ENCODE data around the gene CTCFL. TPM values are rescaled to one million over a fixed set of nuclear protein-coding genes. Genes with fewer than 3 reads are reported as not detected.
"Not testable (repeated sequence)": the region's sequence is repeated elsewhere in the genome, so short reads cannot be mapped to it uniquely, and the experiment has no call there.

Gene CTCFL
- total and polyA plus RNA-seq, 9 donors, result 0.04 to 0.24 (median 0.20) TPM; not detected in 1

- Histone ChIP-seq H3K9me3 (replicated peaks; ENCODE audit: control insufficient read depth, low read depth, low read length) (no peaks in the 10 kb centered on the region), H3K4me1 (ENCODE audit: control insufficient read depth, insufficient read depth, low read length) (no peaks in the 10 kb centered on the region), H3K27ac (ENCODE audit: low read length) (no peak overlapping the region), H3K36me3 (ENCODE audit: control insufficient read depth, insufficient read depth, low read length) (no peaks in the 10 kb centered on the region), H3K27me3 (ENCODE audit: control insufficient read depth, insufficient read depth, low read length) (no peaks in the 10 kb centered on the region), H3K4me3 (ENCODE audit: low read length) (no peak overlapping the region)
- DNase-seq, result no peak
- 49% methylated on average over 3 of the region's 11 CpGs for WGBS (ENCODE audit: insufficient coverage)
Measured at GRCh38 chr20:57523782-57524181, 1.2 kb downstream of the CTCFL start.

DNA sequence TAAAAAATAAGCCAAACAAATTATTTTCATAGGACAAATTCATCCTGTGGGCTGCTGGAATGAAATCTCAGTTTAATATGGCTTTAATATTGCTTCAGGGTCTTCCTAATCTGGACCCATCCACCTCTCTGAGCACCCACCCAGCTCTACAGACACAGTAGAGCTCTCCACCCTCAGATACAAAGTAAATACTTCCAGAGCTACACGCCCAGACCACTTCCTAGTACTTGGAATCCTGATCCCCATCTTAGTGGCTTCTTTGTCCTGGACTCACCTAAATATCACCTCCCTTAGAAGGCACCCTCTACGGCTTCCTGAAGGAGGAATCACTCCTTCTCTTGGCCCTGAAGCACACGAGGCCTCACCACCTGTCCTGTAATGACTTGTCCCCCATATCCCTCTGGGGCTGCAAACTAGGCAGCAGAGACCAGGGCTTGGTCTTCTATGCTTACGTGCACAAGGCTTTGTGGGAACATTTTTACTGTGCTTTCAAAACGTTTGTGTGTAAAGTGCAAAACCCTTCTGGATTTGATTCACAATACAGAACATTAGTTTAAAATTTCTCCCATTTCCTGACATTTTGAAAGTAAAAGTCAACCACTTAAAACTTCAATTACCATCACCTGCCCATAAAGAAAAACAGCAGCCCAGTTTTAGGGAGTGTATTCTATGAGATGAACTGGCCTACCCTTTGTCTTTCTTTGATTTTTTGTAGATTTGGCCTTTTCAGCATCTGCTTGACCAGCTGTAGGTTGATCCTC lies 2.4 kb downstream of the CTCFL start:
- Histone ChIP-seq H3K4me1 (ENCODE audit: control insufficient read depth, insufficient read depth, low read length) (peaks cover under 1% of the 10 kb centered on the region), H3K9me3 (replicated peaks; ENCODE audit: control insufficient read depth, low read depth, low read length) (no peaks in the 10 kb centered on the region), H3K27me3 (ENCODE audit: control insufficient read depth, insufficient read depth, low read length) (no peaks in the 10 kb centered on the region), H3K27ac (ENCODE audit: low read length) (no peak overlapping the region), H3K4me3 (ENCODE audit: low read length) (no peak overlapping the region), H3K36me3 (ENCODE audit: control insufficient read depth, insufficient read depth, low read length) (no peaks in the 10 kb centered on the region)
- WGBS (ENCODE audit: insufficient coverage), result 60% methylated on average over 3 of the region's 5 CpGs
- no peak for DNase-seq

DNA sequence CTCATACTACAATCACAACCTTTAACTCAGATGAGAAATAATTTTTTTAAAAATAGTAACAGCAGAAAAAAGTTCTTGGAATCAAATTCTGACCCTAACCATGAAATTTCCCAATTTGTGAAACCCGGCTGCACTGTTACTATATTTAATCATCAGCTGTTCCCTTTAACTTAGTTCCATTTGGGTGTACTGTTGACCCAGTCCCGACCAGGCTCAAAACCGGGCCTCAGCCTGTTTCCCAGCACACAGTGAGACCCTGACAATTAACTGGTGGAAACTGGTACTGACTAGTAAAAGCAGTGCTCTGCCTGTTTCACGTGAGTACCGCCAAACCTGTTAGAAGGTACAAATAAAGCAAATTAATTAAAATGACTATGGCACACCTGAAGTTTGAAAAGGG lies 7.0 kb downstream of the CTCFL start:
- Histone ChIP-seq H3K27ac (ENCODE audit: low read length) (no peak overlapping the region), H3K4me1 (ENCODE audit: control insufficient read depth, insufficient read depth, low read length) (peaks cover 2% of the 10 kb centered on the region), H3K36me3 (ENCODE audit: control insufficient read depth, insufficient read depth, low read length) (no peaks in the 10 kb centered on the region), H3K4me3 (ENCODE audit: low read length) (no peak overlapping the region), H3K27me3 (ENCODE audit: control insufficient read depth, insufficient read depth, low read length) (no peaks in the 10 kb centered on the region), H3K9me3 (replicated peaks; ENCODE audit: control insufficient read depth, low read depth, low read length) (no peaks in the 10 kb centered on the region)
- DNase-seq, result no peak
- WGBS (ENCODE audit: insufficient coverage), result 63% methylated on average over 2 of the region's 5 CpGs

DNA sequence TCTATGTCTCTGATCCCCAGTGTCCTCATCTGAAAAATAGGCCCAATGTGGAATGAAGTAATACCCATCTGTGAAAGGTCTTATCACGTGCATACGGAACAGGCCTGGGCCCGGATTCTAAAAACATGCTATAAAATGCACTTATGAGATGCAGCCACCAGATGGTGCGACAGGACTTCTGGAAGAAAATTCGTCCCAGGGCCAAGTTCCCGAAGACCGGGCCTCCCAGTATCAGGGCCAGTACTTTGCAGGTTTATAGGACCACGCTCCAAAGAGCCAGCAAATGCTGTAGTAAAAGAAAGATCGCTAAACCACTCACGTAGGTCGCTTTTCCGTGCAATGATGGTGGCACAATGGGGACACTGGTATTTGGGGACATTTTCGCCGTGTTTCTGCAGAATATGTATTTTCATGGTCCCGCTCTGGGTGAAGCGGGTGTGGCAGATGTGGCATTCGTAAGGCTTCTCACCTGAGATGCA lies 10.6 kb downstream of the CTCFL start:
- peak; percentile 82 for DNase-seq
- H3K4me3 ChIP-seq (ENCODE audit: low read length), result no peak overlapping the region
- H3K4me1 ChIP-seq (ENCODE audit: control insufficient read depth, insufficient read depth, low read length), result peaks cover 2% of the 10 kb centered on the region
- 36% methylated on average over 16 of the region's 17 CpGs for WGBS (ENCODE audit: insufficient coverage)
- no peaks in the 10 kb centered on the region for H3K36me3 ChIP-seq (ENCODE audit: control insufficient read depth, insufficient read depth, low read length)
- H3K9me3 ChIP-seq (replicated peaks; ENCODE audit: control insufficient read depth, low read depth, low read length), result no peaks in the 10 kb centered on the region
- no peaks in the 10 kb centered on the region for H3K27me3 ChIP-seq (ENCODE audit: control insufficient read depth, insufficient read depth, low read length)
- H3K27ac ChIP-seq (ENCODE audit: low read length), result no peak overlapping the region

DNA sequence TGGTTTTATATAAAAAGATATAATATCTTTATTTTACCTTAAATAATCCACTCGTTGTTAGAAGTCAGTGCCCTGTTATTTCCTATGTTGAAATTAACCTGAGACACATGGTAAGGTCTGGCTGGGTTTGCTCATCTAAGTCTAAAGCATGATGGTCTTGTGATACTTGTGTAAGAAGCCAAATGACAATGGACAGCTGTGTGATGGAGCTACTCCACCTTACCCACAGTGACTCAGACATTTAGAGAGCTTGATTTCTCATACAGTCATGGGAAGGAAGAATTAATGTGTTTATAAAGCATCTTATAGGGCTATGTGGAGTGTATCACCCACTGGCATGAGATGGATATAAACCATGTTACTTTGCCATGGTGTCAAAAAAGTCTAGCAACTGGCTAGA lies 11.7 kb downstream of the CTCFL start:
- Histone ChIP-seq H3K27ac (ENCODE audit: low read length) (no peak overlapping the region), H3K9me3 (replicated peaks; ENCODE audit: control insufficient read depth, low read depth, low read length) (no peaks in the 10 kb centered on the region), H3K27me3 (ENCODE audit: control insufficient read depth, insufficient read depth, low read length) (no peaks in the 10 kb centered on the region), H3K36me3 (ENCODE audit: control insufficient read depth, insufficient read depth, low read length) (no peaks in the 10 kb centered on the region), H3K4me3 (ENCODE audit: low read length) (no peak overlapping the region), H3K4me1 (ENCODE audit: control insufficient read depth, insufficient read depth, low read length) (peaks cover 2% of the 10 kb centered on the region)
- no peak for DNase-seq
- no CpG with 5 or more reads among the region's 1 CpG for WGBS (ENCODE audit: insufficient coverage)

DNA sequence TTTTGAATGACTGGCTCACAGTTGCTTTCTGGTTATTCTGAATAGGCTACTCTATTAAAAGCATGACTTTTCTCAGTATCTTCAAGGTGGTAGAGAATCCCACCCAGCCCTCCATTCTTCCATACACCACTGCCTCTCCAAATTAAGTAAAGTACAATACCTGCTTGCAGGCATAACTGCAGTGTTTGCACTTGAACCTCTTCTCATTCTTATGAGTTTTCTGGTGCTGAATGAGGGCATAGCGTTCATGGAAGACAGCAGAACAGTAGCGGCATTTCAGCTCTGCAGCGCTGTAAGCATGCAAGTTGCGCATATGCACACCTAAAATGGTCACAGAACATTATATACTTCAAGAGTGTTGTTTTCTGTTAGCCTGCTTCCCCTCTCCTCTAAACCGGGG lies 12.5 kb downstream of the CTCFL start:
- H3K9me3 ChIP-seq (replicated peaks; ENCODE audit: control insufficient read depth, low read depth, low read length), result no peaks in the 10 kb centered on the region
- no peak overlapping the region for H3K27ac ChIP-seq (ENCODE audit: low read length)
- no peaks in the 10 kb centered on the region for H3K36me3 ChIP-seq (ENCODE audit: control insufficient read depth, insufficient read depth, low read length)
- WGBS (ENCODE audit: insufficient coverage), result 60% methylated on average over 2 of the region's 5 CpGs
- peaks cover 2% of the 10 kb centered on the region for H3K27me3 ChIP-seq (ENCODE audit: control insufficient read depth, insufficient read depth, low read length)
- no peak overlapping the region for H3K4me3 ChIP-seq (ENCODE audit: low read length)
- peaks cover 1% of the 10 kb centered on the region for H3K4me1 ChIP-seq (ENCODE audit: control insufficient read depth, insufficient read depth, low read length)
- no peak for DNase-seq

- H3K27ac ChIP-seq (ENCODE audit: low read length); H3K9me3 ChIP-seq (replicated peaks; ENCODE audit: control insufficient read depth, low read depth, low read length); H3K36me3 ChIP-seq (ENCODE audit: control insufficient read depth, insufficient read depth, low read length); H3K27me3 ChIP-seq (ENCODE audit: control insufficient read depth, insufficient read depth, low read length); H3K4me3 ChIP-seq (ENCODE audit: low read length); H3K4me1 ChIP-seq (ENCODE audit: control insufficient read depth, insufficient read depth, low read length); DNase-seq: not testable (repeated sequence)
- 60% methylated on average over 1 of the region's 7 CpGs for WGBS (ENCODE audit: insufficient coverage)
Measured at GRCh38 chr20:57511709-57512108, 13.2 kb downstream of the CTCFL start.

- WGBS (ENCODE audit: insufficient coverage), result 34% methylated on average over 2 of the region's 5 CpGs
- H3K27ac ChIP-seq (ENCODE audit: low read length), result no peak overlapping the region
- H3K27me3 ChIP-seq (ENCODE audit: control insufficient read depth, insufficient read depth, low read length), result peaks cover 2% of the 10 kb centered on the region
Measured at GRCh38 chr20:57509665-57510237, 15.2 kb downstream of the CTCFL start.

DNA sequence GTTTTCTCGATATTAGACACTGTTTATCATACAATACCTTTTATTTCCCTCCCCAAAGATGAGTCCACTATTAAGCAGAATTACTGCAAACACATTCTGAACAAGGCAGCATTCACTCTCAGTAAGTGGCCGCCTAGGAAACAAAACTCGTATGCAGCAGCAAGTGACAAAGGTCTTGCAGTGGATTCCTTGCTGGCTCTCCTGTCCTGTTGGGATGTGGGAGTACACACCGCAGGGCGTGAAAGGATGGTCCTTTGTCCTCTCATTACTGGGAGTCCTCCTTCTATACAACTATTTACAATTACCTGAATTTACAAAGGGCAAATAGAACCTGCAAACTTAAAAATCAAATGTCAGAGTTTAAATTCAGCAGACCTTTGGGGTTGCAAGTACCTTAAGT lies 16.1 kb downstream of the CTCFL start:
- 67% methylated on average over 1 of the region's 5 CpGs for WGBS (ENCODE audit: insufficient coverage)
- Histone ChIP-seq H3K4me1 (ENCODE audit: control insufficient read depth, insufficient read depth, low read length) (peaks cover 10% of the 10 kb centered on the region), H3K4me3 (ENCODE audit: low read length) (no peak overlapping the region), H3K36me3 (ENCODE audit: control insufficient read depth, insufficient read depth, low read length) (no peaks in the 10 kb centered on the region), H3K9me3 (replicated peaks; ENCODE audit: control insufficient read depth, low read depth, low read length) (no peaks in the 10 kb centered on the region), H3K27ac (ENCODE audit: low read length) (no peak overlapping the region), H3K27me3 (ENCODE audit: control insufficient read depth, insufficient read depth, low read length) (peaks cover 2% of the 10 kb centered on the region)
- DNase-seq, result no peak

More at GRCh38 chr20:57509665-57510237, 15.2 kb downstream of the CTCFL start:
- H3K4me1 ChIP-seq (ENCODE audit: control insufficient read depth, insufficient read depth, low read length), result peaks cover 10% of the 10 kb centered on the region
- H3K36me3 ChIP-seq (ENCODE audit: control insufficient read depth, insufficient read depth, low read length), result no peaks in the 10 kb centered on the region
- no peaks in the 10 kb centered on the region for H3K9me3 ChIP-seq (replicated peaks; ENCODE audit: control insufficient read depth, low read depth, low read length)
- H3K4me3 ChIP-seq (ENCODE audit: low read length), result no peak overlapping the region
- DNase-seq, result no peak

DNA sequence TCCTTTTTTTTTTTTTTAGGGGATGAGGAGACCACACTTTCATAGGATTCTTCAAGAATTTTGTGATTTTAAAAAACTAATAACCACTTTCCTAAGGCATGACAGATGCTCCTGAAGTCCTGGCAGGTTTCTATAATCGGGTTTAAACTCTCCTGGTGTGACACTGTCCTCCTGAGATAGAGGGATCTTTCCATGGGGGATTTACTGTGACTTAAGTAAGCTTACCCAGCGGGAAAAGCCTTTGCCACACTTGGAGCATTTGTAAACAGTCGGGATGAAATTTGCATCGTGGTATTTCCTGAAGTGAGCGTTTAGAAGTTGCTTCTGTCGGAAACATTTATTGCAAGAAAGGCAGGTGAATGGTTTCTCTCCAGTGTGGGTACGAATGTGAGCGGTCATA lies 16.6 kb downstream of the CTCFL start:
- Histone ChIP-seq H3K36me3 (ENCODE audit: control insufficient read depth, insufficient read depth, low read length) (no peaks in the 10 kb centered on the region), H3K4me1 (ENCODE audit: control insufficient read depth, insufficient read depth, low read length) (peaks cover 10% of the 10 kb centered on the region), H3K9me3 (replicated peaks; ENCODE audit: control insufficient read depth, low read depth, low read length) (no peaks in the 10 kb centered on the region), H3K4me3 (ENCODE audit: low read length) (no peak overlapping the region), H3K27me3 (ENCODE audit: control insufficient read depth, insufficient read depth, low read length) (peaks cover 2% of the 10 kb centered on the region), H3K27ac (ENCODE audit: low read length) (no peak overlapping the region)
- WGBS (ENCODE audit: insufficient coverage), result 51% methylated on average over 4 of the region's 8 CpGs
- DNase-seq, result no peak

Measured in muscle of leg (tissue), 11 donors.